Measurements from ENCODE around the gene SCYGR1.
"Not testable (repeated sequence)": the region's sequence is repeated elsewhere in the genome, so short reads cannot be mapped to it uniquely, and the experiment has no call there.

The SCYGR1 gene

GRCh38 chr2:227402321-227402720 lies 14.6 kb upstream of the SCYGR1 start:
- no peak for DNase-seq

DNA sequence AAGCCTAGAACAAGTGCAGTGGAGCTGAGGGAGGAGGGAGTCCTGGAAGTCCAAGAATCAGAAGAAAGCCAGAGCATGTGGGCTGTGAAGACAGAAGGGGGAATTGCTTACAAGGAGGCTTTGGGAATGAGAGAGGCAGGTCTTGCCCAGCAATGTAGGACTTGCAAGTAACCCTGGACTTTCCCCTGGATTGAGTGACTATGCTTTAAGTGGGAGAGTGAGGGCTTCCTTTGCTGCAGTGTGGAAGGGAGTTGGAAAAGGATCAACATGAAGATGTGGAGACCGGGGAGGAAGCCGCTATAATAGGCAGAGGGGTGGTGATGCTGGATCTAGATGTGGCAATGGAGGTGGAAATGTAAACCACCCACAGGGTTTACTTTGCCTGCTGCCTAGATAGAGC lies 13.8 kb upstream of the SCYGR1 start:
- DNase-seq = no peak

GRCh38 chr2:227398684-227399670 lies 11.2 kb upstream of the SCYGR1 start:
- no peak for DNase-seq

DNA sequence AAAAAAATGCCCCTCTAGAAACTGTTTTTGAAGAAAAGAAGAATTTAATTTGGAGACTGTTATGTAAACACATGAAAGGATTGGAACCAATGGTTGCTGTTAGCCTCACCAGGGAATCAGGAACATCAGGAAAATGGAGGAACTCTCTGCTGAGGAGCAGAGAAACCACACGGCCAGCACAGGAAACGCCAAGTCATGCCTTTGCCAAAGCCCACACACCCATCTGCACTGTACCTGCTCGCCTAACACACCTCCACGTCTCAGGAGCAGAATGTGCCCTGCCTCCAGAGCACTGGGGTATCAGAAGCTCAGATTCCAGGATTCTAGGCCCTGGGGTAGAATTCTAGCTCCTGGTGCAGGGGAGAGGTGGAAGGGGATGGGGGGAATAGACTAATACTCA lies 9.8 kb upstream of the SCYGR1 start:
- no peak for DNase-seq

GRCh38 chr2:227395556-227395955 lies 7.8 kb upstream of the SCYGR1 start:
- DNase-seq = no peak

DNA sequence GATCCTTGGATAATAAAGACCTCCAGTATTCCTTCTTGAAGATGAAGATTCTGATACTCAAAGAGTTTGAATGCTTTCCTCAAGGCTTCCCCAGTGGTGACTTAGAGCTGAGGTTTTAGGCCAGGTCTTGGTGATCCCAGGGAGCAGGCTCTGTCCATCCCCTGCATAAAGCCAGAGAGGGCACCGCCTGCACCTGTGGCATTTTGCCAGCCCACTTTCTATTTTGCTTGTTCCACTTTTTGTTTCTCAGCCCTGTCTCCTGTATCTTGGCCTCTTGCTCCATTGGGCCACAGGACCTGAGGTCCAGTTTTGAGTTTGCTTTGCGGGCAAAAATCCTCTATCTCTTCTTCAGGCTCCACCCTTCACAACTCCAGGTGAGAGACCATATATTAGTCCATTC lies 6.7 kb upstream of the SCYGR1 start:
- no peak for DNase-seq

DNA sequence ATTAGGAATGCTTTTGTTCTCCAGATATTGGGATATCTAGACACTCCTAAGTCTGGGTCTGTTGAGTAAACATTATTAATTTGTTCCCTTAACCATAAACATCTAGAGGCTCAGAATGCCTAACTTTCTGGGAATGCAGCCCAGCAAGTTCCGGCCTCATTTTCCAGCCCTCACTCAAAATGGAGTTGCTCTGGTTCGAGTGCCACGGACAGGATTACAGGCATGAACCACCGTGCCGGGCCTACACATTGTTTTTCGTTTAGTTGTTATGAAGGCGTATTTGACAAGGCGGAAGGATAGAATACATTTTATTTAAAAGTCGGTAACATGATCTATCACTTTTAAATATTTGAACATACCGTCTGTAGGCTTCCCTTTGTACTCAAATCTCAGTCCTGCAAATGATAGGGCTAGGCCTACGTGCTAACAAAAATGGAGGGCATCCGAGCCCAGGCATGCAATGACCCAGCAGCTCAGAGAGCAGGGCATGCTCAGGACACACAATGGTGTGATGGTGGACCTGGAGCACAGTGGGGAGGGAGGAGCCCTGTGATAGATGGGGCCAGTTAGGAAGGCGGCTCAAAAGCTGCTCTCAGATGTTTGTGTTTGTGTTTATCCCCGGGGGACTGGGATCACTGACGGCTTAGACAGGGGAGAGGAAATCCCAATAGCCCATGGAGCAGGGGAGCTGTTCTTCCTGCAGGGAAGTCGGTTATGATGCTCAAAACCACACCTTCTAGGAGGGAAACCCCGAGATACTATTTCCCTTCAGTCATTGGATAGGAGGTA lies 2.9 kb upstream of the SCYGR1 start:
- no peak for DNase-seq

DNA sequence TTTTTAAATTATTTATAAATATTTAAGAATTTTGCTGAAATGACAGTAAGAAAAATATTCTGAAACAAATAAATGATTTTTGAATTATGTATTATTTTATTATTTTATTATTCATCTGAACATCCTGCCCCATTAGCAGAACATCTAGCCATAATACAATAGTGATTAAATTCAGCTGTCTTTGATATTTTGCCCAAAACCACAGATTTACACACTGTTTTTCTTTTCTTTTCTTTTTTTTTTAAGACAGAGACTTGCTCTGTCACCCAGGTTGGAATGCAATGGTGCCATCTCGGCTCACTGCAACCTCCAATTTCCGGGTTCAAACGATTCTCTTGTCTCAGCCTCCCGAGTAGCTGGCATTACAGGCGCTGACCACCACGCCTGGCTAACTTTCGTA lies 1.9 kb upstream of the SCYGR1 start:
- no peak for DNase-seq

GRCh38 chr2:227389231-227389630 lies 1.5 kb upstream of the SCYGR1 start:
- DNase-seq = no peak

DNA sequence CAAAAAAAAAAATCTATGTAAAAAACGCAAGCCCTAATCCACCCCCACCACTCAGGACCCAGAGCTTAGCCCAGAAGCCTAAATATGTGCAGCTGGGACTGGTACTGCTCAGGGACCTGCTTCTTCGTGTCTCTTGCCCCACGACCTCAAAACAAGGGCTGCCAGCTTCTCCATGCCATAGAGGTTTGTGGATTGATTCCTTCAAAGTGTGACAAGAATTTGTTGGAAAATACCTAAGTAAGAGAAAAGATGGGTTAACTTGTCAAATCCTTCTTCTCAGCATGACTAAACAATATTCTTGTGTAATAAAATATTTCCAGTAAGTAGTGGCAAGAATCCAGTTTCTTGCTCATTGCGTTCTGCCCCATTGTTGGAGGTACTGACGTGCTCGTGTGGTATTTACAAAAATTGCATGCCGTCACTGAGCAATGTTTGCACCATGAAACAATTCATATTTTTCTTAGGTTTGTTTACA lies 825 bp upstream of the SCYGR1 start:
- DNase-seq = no peak

DNA sequence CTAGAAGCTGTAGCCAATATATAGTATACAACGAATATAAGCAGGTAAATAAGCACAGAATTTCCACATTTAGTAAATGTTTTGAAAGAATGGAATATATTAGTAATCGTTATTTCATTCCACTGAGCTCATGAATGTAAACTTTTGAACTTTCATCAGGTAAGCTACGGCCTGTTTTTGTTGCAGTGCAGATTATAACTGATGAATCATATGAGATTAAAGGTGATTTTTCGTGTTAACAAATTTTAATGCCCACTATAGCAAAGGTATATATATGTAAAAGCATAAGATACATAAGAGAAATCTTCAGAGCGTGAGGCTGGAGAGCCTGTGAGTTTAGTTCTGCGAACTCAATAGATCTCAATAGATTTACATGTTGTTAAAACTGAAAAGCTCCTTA lies 1.1 kb downstream of the SCYGR1 start:
- no peak for DNase-seq

- no peak for DNase-seq
Measured at GRCh38 chr2:227383686-227384085, 4.1 kb downstream of the SCYGR1 start.

- DNase-seq = not testable (repeated sequence)
Measured at GRCh38 chr2:227382241-227382835, 5.4 kb downstream of the SCYGR1 start.

DNA sequence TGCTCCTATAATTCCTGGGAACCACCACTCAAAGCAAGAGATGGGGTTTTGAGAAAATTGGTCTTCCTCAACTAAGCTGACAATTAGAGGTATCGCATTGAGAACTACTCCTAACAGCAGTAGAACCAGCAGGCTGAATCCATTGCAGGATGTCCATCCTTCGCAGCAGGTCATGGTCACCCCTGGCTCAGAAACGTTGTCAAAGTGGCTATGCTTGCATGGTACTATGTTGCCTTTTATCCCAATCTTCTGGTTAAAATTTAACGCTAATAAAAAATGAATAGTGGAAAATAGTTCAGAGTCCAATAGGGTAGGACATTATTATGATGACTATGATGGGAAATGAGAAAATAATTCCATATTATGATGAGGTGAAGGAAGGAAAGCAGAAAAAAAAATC lies 8.7 kb downstream of the SCYGR1 start, which contains the start of gene TM4SF20:
TSS of gene TM4SF20 (minus strand) at position 212 of the 400 bp plus-strand sequence. CDS start at position 174, 38 bp downstream.
- no peak for DNase-seq

GRCh38 chr2:227378371-227378782 lies 9.4 kb downstream of the SCYGR1 start:
- DNase-seq = no peak

DNA sequence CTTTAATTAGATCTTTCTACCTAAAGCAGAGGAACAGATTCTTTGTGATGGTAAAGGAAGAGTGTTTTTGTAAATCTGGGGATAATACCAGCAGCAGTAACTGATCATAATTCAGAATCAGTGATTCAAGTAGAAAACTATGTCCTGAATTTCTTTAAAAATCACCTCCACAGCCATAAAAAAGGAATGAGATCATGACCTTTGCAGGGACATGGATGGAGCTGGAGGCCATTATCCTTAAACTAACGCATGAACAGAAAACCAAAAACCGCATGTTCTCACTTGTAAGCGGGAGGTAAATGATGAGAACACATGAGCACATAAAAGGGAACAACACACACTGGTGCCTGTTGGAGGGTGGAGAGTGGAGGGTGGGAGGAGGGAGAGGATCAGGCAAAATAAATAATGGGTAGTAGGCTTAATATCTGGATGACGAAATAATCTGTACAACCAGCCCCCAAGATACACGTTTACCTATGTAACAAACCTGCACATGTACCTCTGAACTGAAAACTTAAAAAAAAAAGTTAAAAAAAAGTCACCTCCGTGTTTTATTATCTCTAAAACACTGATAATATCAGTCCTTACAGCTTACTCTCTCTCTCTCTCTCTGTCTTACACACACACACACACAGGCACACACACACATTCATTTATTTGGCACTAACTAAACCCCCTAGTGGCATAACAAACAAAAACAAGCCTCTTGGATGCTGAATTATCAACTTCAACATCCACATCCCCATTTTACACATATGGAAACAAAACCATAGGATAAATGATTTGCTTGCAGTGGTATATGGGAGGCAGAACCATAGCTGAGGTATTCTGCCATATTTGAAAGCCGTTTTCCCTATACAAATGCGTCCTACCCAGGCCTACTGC lies 10.0 kb downstream of the SCYGR1 start:
- DNase-seq = no peak

DNA sequence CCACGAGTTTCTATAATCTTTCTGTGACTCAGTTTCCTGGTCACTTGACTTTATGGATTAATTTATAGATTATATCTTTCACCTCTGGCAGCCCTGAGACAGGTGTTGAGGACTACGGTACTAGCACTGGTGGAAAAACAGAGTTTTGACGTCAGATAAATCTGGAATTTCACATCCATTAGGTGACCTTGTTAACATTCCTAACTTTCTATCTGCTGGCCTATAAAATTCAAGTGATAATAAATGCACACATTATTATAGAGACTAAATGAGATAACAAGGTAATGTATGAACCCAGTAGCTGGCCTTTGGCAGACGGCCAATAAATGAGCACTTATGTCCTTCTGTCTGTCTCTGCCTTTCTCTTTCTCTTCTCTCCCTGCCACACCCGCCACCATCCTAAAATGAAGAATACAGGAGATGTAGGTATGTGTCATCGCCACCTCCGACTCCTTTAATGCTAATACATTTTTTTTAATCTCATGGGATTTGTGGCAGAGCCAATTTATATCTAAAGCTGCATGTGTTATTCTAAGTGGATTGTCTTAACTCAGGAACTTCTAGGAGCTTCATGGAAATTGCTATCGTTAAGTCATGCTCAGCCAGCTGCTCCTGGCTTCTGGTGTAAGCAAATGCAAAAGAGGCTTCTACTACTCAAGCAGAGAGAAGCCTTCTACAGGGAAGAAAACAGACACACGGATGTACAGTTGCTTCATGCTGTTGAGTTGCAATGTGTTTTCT lies 10.9 kb downstream of the SCYGR1 start:
- DNase-seq = no peak

DNA sequence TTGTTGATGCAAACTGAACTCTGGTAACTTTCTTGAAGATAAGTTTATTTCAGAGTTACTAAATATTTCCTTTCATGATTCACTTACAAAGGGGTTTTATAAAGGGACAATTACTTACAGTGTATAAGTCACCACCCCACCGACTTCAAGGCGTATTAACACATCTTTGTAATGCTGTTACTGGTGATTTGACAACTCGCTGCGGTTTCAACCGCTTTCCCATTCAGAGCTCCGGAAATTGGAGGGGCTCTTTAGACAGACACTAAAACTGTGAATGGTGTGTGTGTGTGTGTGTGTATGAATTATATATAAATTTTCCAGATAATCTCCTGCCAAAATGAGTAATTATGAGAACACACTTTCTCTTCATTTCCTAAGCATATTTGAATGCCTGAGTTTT lies 13.6 kb downstream of the SCYGR1 start:
- DNase-seq = no peak

DNA sequence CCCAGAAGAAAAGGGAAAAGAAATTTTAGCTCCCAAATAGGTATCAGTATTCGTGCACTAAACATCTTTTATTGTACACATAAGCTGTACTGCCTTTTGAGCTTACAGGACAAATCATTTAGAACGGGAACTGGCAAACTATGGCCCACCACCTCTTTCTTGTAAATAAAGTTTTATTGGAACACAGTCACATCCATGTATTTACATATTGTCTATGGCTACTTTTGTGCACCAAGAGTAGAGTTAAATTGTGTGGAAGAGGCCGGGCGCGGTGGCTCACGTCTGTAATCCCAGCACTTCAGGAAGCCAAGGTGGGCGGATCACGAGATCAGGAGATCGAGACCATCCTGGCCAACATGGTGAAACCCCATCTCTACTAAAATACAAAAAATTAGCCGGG lies 14.4 kb downstream of the SCYGR1 start:
- no peak for DNase-seq

- DNase-seq = no peak
Measured at GRCh38 chr2:227370791-227371312, 16.9 kb downstream of the SCYGR1 start.

- no peak for DNase-seq
Measured at GRCh38 chr2:227370092-227370491, 17.7 kb downstream of the SCYGR1 start.

Measured in retina (tissue), 1 donor.